Measurements from ENCODE around the gene JMJD8.

Gene JMJD8

GRCh38 chr16:684071-684794, at the start of gene JMJD8:
TSS of gene JMJD8 (minus strand) at chr16:684334. CDS start at chr16:684319, 15 bp downstream.
- DNase-seq = peak; percentile 99

DNA sequence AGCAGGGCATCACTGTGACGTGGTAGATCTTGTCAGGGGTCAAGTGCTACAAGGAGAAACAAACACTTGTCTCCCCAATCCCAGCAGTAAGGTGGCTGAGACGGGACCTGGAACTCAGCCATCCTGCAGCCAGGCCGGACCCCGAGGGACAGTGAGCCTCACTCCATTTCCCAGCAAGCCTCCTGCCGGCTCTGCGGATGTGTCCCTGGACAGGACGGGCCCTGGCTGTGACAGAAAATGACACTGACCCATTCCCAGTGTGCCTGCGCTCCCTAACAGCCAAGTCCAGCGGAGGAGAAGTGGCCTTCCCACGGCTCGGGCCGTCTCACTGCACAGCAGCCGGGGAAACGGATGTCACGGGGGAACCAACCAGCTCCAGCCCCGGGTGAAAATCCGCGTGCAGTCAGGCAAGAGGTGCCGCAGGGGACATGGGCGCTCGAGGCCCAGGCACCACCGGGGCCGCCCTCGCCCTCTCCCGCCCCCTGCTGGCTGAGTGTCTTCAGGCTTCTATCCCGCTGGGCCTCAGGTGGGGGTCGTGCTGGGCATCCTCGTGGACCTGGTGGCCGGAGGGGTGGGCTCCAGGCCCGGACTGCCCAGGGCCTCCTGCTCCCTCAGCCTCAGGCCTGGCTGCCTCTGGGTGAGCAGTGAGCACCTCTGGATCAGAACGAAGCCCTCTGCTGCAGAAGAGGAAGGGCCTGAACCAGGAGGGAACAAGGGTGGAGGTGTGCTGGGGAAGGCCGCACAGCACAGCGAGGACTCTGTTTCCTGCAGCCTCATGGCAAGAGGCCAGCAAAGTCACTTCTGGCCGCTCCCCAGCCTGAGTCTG, 49.5 kb upstream of the JMJD8 start:
- DNase-seq = peak; percentile 78

DNA sequence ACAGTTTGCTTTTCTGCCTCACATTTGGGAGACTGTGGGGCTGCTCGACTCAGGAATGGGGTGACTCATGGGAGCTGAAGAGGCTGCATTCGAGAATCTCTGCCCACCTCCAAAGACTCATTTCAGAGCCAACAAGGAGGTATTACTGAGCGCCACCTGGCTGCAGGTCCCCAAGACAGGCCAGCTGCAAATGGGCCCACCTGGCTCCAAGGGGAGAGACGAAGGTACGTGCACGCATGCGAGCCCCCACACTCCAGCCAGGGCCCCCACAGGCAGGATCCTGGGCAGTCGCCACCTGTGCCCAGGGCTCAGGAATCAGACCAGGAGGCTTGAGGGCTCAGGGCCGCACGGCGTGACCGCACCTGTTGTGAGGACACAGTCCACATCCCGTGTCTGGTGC, 48.8 kb upstream of the JMJD8 start:
- no peak for DNase-seq

GRCh38 chr16:732332-732731, 48.2 kb upstream of the JMJD8 start:
- DNase-seq = no peak

- DNase-seq = no peak
These were observed 46.8 kb upstream of the JMJD8 start for GRCh38 chr16:730666-731509.

- DNase-seq = no peak
These were observed 45.9 kb upstream of the JMJD8 start for GRCh38 chr16:729768-730665.

DNA sequence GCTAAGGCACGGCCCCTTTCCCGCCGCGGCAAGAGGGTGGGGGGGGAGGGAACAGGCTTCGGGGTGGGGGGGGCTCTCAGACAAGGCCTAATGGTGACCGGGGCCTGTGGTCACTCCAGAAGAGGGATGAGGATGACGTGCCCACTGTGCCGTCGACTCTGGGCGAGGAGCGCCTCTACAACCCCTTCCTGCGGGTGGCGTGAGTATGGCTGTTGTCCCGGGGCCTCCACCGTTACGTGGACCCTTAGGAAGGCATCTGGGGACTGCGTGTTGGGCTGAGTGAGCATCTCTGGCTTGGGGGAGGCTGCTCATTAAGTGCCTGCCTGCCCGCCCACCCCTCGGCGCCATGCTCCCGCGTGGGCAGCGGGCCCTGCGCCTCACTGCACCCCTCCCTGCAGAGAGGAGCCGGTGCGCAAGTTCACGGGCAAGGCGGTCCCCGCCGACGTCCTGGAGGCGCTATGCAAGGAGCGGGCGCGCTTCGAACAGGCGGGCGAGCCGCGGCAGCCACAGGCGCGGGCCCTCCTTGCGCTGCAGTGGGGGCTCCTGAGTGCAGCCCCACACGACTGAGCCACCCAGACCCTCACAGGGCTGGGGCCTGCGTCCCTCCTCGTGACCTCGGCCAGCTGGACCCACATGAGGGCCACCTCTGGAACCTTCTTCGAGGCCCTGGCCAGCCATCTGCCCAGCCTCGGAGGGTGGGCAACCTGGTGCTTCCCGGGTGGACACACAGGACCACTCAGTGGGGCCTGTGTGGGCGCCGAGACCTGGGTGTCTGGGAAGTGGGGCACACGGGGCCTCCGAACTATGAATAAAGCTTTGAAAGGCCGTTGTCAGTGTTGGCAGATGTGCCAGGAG, 45.0 kb upstream of the JMJD8 start:
- no peak for DNase-seq

DNA sequence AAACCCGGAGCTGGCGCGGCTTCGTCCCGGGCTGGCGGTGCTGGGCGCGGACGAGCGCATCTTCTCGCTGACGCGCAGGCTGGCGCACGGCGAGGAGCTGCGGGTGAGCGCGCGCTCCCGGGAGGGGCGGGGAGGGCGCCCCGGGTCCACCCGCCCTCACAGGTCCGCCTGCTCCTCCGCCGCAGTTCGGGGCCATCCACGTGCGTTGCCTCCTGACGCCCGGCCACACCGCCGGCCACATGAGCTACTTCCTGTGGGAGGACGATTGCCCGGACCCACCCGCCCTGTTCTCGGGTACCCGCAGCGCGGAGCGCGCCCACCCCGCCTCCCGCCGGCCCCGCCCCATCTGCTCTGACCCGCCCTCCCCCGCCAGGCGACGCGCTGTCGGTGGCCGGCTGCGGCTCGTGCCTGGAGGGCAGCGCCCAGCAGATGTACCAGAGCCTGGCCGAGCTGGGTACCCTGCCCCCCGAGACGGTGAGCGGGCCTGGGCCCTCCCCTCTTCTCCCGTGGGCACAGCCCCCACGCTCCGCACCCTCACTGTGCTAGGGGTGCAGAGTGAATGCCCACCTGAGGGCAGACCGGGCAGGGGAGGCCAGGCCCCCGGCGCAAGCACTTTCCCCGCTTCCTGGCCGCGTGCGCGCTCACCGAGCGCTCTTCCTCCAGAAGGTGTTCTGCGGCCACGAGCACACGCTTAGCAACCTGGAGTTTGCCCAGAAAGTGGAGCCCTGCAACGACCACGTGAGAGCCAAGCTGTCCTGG, 44.2 kb upstream of the JMJD8 start:
- DNase-seq = peak; percentile 86

GRCh38 chr16:727291-727977, 43.3 kb upstream of the JMJD8 start:
- peak; percentile 68 for DNase-seq

DNA sequence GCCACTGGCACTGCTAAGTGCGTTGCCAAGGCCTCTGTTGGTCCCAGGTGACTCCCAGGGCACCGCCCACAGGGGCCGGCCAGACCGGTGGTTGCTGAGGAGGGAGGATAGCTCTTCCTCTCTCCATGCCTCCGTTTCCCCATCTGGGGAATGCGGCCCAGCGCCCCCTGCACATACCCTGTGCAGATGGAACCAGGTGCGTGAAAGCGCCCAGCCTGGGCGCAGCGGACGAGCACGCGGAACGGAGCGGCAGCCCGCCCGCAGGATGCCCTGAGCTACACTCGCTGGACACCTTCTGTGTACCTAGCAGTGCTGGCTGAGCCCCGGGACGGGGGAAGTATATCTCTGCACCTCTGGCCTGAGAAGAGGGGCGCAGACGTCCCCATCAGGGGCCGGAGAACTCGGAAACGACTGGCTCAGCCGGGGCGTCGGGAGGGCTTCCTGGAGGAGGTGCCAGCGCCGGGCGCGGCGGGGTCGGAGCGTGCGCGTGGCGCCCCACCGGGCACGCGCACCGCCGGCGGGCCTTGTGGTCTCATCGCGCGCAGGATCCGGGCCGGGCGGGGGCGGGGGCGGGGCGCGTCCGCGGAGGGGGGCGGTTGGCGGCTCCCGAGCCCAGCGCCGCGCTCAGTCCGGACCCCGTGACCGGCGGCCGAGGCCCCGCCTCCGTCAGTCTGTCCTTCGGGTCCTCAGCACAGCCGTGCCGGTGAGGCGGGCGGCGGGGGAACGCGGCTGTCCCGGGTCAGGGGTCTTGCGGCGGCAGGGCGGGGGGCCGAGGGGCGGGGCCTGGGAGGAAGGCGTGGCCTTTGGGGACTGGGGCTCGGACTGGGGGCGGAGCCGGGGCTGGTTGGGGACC, 42.5 kb upstream of the JMJD8 start, which contains the start of the genes CCDC78 and HAGHL:
Gene CCDC78, minus strand, starts transcription at position 6 of the 853 bp plus-strand sequence. CDS start 76 bp downstream, outside the sequence.
Gene HAGHL, plus strand, starts transcription at position 669 of the 853 bp plus-strand sequence. CDS start 404 bp downstream, outside the sequence.
- DNase-seq = peak; percentile 86

DNA sequence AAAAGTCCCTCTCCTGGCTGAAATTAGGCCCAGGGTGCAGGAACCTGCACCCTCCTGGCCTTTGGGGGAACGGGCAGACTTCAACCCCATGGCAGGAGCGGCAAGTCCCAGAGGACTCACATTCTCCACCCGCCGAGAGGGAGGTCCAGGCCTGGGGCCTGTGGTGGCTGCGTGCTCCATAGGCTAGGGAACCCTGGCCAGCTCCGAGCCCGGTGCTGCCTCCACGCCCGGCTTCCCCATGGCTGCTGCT, 42.0 kb upstream of the JMJD8 start:
- DNase-seq = no peak

DNA sequence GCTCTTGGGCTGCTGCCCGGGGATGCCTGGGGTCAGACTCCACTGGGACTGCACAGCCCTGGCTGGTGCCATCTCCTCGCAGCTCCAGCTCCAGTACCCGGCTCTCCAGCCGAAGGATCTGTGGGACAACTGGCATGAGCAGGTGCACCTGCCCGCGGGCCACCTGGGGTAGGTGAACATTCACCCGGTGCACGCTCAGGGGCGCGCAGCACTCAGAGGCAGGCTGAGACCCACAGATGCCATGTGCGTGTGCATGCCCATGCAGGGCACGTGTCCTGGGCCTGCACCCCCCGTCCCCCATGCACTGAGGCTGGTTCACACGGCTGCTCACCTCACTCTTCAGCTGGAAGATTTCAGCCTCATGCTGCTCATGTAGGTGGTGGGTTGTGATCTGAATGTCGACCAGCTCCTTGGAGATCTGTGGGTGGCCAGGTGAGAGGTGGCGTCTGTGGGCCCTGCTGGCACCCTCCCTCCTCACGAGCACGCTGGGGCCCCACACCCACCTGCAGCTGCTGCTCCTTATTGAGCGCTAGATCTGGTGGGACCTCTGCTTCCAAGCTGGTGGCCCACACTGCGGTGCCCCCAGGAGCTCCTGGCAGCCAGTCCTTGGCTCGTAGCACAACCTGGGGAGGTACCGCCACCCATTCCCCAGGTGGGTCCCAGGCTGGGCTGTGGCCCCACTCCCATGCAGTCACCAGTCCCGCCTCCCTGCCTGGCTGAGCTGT, 41.5 kb upstream of the JMJD8 start:
- no peak for DNase-seq

GRCh38 chr16:725041-725376, 40.9 kb upstream of the JMJD8 start:
- DNase-seq = no peak

DNA sequence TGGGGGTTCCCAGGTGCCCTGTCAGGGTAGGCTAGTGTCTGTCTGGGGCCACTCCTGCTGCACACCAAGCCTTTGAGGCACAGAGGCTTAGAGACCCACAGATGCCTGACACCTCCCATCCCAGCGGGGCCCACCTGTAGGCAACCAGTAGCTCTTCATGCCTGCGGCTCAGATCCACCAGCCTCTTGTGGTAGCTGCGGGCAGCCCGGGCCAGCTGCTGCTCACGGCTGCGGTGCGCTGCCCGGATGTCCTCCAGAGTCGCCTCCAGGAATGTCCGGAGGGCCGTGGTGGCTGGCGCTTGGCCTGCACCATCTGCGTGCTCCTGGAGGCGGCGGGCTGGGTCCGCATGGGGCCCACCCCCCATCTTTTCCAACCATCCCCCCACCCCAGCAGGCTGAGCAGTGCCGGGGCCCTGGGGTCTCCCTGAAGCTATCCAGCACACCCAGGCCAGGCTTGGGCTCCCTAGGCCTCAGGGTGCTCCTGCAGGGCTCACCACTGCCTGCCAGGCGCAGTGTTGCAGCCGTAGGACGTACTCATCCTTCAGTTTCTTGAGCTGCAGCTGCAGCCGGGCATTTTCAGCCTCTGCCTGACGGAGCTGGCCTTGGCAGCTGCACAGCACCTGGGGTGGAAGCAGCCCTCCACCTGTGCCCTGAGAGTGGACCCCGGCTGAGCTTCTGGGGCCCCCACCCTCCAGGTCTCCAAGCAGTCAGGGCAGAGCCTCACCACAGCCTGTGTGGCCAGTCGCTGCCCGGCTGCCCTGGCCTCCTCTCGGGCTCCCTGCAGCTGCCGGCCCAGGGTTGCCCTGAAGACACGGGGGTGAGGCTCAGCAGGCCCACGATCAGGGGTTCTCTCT, 40.3 kb upstream of the JMJD8 start:
- no peak for DNase-seq

GRCh38 chr16:723695-724094, 39.6 kb upstream of the JMJD8 start:
- no peak for DNase-seq

DNA sequence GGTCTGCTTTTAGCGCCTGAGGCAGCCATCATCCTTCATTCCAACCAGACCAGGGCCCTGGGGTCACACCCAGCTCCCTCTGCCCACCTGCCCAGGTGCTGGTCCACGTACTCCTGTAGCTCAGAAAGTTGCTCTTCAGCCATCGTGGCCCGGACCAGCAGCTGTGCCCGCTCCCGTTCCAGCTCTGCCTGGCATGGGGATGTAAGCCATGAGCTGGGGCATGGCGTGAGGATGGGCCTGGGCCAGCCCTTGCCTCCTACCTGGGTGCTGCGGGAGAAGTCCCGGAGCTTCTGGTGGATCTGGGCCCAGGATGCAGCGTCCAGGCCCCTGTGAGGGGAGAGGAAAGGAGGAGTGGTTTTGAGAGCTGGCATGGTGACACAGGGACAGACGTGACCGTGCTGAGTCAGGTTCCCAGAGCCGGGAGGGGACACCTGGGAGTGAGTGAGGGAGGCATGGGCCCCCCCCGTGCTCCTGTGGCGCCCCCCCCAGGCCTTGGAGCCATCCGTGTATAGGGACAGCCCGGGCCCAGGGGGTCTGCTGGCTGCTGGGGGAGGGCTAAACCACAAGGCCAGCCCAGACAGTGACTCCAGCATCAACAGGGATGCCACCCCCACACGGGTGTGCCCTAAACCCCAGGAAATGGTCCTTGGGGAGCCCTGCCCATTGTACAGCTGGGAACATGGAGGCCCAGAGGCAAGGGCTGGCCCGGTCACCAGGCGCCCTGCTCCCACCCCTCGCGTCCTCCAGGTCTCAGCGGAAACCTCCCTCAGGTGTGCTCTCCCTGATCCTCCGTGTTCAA, 38.9 kb upstream of the JMJD8 start:
- no peak for DNase-seq

All from activated effector memory CD4-positive, alpha-beta T cell treated with anti-CD3 and anti-CD28 coated beads, Interleukin-2, amount 50 U/mL, for 16 hours (primary cell).